Fibroblast of lung (primary cell): Measurements from ENCODE around the gene PANK4.

ENCODE experiments used
- CTCF ChIP-seq, 2 donors: IDR thresholded peaks in 1 of 2; conservative IDR thresholded peaks in 1 of 2; 1 replicate in 1 of 2; 2 replicates in 1 of 2; pipeline ENCODE4 v1.5.1; 2011 to 2012; ENCODE audit warnings: low read length in 2 of 2, control low read depth in 1 of 2, inconsistent platforms in 1 of 2, low read depth in 1 of 2, mild to moderate bottlenecking in 1 of 2
- EZH2 ChIP-seq: IDR thresholded peaks from 2 replicates; pipeline ENCODE4 v1.5.1; 2012; ENCODE audit warnings: low read length, control low read depth, mild to moderate bottlenecking; ENCODE audit errors: missing control alignments

DNA sequence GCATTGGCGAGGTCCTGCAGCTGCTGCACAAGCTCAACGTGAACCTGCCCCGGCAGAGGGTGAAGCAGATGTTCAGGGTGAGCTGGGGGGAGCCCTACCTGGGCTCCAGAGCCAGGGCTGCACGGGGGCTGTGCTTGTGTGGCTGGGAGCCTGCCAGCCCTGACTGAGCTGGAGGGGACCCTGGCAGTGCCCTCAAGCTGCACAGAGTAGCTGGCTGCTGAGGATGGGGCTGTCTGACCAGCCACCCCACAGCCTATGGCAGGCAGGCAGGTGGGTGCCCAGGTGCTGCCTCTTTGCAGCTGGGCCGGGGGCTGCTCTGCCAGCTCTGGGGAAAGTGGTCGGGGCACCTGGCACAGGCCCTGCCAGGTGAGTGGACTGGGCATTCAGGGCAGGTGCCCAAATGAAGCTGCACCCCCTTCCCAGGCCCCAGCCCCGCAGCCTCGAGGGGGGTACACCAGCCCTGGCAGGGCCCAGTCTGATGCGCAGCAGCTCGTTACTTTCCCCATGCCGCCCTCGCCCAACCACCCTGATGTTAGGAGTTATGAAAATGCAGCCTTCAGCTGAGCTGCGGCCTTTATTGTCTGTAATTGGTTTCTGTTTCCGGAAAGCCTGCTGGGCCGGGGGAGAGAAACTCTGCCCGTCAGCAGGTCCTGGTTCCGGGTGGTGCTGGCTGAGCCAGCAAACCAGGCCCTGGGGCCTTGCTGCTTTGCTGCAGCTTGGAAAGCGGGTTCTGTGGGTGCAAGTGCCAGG lies 46.0 kb downstream of the PANK4 start:
- no peak for TF ChIP-seq EZH2
- TF ChIP-seq CTCF (conservative IDR thresholded peaks at IDR 0.05 in 1 of 2, IDR thresholded peaks at IDR 0.05 in 1 of 2; ENCODE audit: low read depth in 1 of 2, low read length in 2 of 2) = no peak
